Panc1 (cell line): Measurements from ENCODE around the gene ATXN1. TPM values are rescaled to one million over a fixed set of nuclear protein-coding genes. Genes with fewer than 3 reads are reported as not detected.

ENCODE experiments used
- ATAC-seq: fragments of 200-7000 bp; cut with Tn5 transposase; 2 replicates; pipeline ENCODE4 v1.9.1; 2020; ENCODE audit warnings: mild to moderate bottlenecking, moderate library complexity
- BruUV-seq: library from RNA; stranded (reverse); fragments of 400-500 nt; replicated peaks from 2 replicates; lab custom pipeline; 2021; lab: Mats Ljungman, UMichigan
- CTCF ChIA-PET: fragments of 300-600 bp; sonication (Branson Sonifier 250); formaldehyde crosslinking; loops from one replicate; lab custom pipeline; 2022; ENCODE audit warnings: antibody characterized with exemption; lab: Charles Lee
- POLR2A ChIA-PET: fragments of 300-600 bp; sonication (Branson Sonifier 250); formaldehyde crosslinking; loops from one replicate; lab custom pipeline; 2022; ENCODE audit warnings: antibody characterized with exemption; lab: Charles Lee
- DNase-seq: peaks from one replicate; pipeline ENCODE4 v3.0.0-alpha.2; 2010; ENCODE audit warnings: low read depth, low spot score
- H3K27ac ChIP-seq: 2 replicates; pipeline ENCODE4 v1.5.1; 2011; ENCODE audit warnings: mild to moderate bottlenecking, low read length, inconsistent platforms
- H3K27me3 ChIP-seq: fragments of 200-500 bp; sonication (Bioruptor generic); 2 replicates; pipeline ENCODE4 v1.6.0; 2014; ENCODE audit warnings: low read length, inconsistent platforms; ENCODE audit not compliant: control insufficient read depth, insufficient read depth
- H3K36me3 ChIP-seq: fragments of 200-500 bp; sonication (Bioruptor generic); 2 replicates; pipeline ENCODE4 v1.5.1; 2014; ENCODE audit warnings: inconsistent platforms, mild to moderate bottlenecking, low read length, moderate library complexity; ENCODE audit not compliant: control insufficient read depth, insufficient read depth
- H3K4me1 ChIP-seq: 2 replicates; pipeline ENCODE4 v1.5.1; 2011; ENCODE audit warnings: inconsistent platforms, mild to moderate bottlenecking, low read length, moderate library complexity; ENCODE audit not compliant: control insufficient read depth, insufficient read depth
- H3K4me3 ChIP-seq, 2 experiments: 2 replicates each; pipeline ENCODE4 v1.5.1; 2011 to 2012; ENCODE audit warnings: low read depth in 2 of 2, low read length in 2 of 2, mild to moderate bottlenecking in 2 of 2, inconsistent platforms in 1 of 2, moderate library complexity in 1 of 2
- H3K9me3 ChIP-seq: fragments of 200-500 bp; sonication (Bioruptor generic); 2 replicates; pipeline ENCODE4 v1.5.1; 2014; ENCODE audit warnings: low read depth, mild to moderate bottlenecking, inconsistent platforms, low read length, moderate library complexity; ENCODE audit not compliant: control insufficient read depth, insufficient read depth
- POLR2AphosphoS5 ChIP-seq: IDR thresholded peaks from 2 replicates; pipeline ENCODE4 v1.6.1; 2012; ENCODE audit warnings: mild to moderate bottlenecking, low read depth, low read length, moderate library complexity
- SIN3A ChIP-seq: IDR thresholded peaks from 2 replicates; pipeline ENCODE4 v1.6.1; 2012; ENCODE audit warnings: low read depth, mild to moderate bottlenecking, low read length, moderate library complexity, borderline replicate concordance; ENCODE audit not compliant: insufficient read depth
- TCF7L2 ChIP-seq: IDR thresholded peaks from 2 replicates; pipeline ENCODE4 v1.6.1; 2011; ENCODE audit warnings: mild to moderate bottlenecking, low read depth, low read length, inconsistent platforms
- in situ Hi-C: cut with HindIII; loops from 2 replicates; pipeline ENCODE4 v1.10.0; 2016; ENCODE audit warnings: low sequenced_read_pairs, low pct_unique_long_range_greater_than_20kb
- intact Hi-C: fragments of 100-400 bp; cut with micrococcal nuclease; formaldehyde crosslinking; loops from one replicate; pipeline ENCODE4 v1.10.0; 2022; ENCODE audit not compliant: unreplicated experiment
- total RNA-seq: library from RNA; stranded (reverse); gene quantifications from one replicate; pipeline ENCODE4 v1.2.1, GENCODE V29; 2021; ENCODE audit not compliant: unreplicated experiment
- TF ChIP-seq, protein P1 (sequence below), 2 experiments: IDR thresholded peaks; 2 replicates each; pipeline ENCODE4 v1.6.1; 2011 to 2012; ENCODE audit warnings: low read depth in 2 of 2, control low read depth in 1 of 2, low read length in 1 of 2, mild to moderate bottlenecking in 1 of 2, moderate library complexity in 1 of 2; ENCODE audit not compliant: insufficient read depth in 1 of 2
- TF ChIP-seq, protein P2 (sequence below): fragments of 450-650 bp; IDR thresholded peaks from 2 replicates; pipeline ENCODE4 v1.5.1; 2017; ENCODE audit warnings: mild to moderate bottlenecking

ATXN1 gene
- total RNA-seq, 1 experiment from 2014 or later, result 67.1 TPM

DNA sequence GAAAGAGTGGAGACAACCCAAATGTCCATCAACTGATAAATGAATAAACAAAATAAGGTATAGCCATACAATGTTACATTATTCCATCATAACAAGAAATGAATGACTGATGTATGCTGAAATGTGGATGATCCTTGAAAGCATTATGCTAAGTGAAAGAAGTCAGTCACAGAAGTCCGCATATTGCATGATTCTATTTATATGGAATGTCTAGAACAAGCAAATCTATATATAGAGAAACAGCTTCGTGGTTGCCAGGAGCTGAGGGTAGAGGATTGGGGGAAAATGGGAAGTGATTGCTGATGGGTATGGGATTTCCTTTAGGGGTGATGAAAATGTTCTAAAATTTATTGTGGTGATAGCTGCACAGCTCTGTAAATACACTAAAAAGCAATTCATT lies 196.8 kb downstream of the ATXN1 start:
- BruUV-seq, result no TSS peak
- TF ChIP-seq POLR2AphosphoS5, result no peak
- TF ChIP-seq, protein P1, sequence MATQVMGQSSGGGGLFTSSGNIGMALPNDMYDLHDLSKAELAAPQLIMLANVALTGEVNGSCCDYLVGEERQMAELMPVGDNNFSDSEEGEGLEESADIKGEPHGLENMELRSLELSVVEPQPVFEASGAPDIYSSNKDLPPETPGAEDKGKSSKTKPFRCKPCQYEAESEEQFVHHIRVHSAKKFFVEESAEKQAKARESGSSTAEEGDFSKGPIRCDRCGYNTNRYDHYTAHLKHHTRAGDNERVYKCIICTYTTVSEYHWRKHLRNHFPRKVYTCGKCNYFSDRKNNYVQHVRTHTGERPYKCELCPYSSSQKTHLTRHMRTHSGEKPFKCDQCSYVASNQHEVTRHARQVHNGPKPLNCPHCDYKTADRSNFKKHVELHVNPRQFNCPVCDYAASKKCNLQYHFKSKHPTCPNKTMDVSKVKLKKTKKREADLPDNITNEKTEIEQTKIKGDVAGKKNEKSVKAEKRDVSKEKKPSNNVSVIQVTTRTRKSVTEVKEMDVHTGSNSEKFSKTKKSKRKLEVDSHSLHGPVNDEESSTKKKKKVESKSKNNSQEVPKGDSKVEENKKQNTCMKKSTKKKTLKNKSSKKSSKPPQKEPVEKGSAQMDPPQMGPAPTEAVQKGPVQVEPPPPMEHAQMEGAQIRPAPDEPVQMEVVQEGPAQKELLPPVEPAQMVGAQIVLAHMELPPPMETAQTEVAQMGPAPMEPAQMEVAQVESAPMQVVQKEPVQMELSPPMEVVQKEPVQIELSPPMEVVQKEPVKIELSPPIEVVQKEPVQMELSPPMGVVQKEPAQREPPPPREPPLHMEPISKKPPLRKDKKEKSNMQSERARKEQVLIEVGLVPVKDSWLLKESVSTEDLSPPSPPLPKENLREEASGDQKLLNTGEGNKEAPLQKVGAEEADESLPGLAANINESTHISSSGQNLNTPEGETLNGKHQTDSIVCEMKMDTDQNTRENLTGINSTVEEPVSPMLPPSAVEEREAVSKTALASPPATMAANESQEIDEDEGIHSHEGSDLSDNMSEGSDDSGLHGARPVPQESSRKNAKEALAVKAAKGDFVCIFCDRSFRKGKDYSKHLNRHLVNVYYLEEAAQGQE (IDR thresholded peaks at IDR 0.05; ENCODE audit: insufficient read depth in 1 of 2, low read depth in 2 of 2, low read length in 1 of 2), result no peak
- no peak overlapping the region for H3K4me3 ChIP-seq
- no peaks in the 10 kb centered on the region for H3K36me3 ChIP-seq
- ATAC-seq, result no peak
- no peaks in the 10 kb centered on the region for H3K9me3 ChIP-seq
- no peak for DNase-seq
- in situ Hi-C loops (no loop called here), intact Hi-C loops (no loop called here)
- H3K4me1 ChIP-seq, result peaks cover 14% of the 10 kb centered on the region; the same call in 1 of the 2 replicates
- ChIA-PET POLR2A (no interaction called here), CTCF (no interaction called here)
- no peaks in the 10 kb centered on the region for H3K27me3 ChIP-seq
- H3K27ac ChIP-seq, result no peak overlapping the region

DNA sequence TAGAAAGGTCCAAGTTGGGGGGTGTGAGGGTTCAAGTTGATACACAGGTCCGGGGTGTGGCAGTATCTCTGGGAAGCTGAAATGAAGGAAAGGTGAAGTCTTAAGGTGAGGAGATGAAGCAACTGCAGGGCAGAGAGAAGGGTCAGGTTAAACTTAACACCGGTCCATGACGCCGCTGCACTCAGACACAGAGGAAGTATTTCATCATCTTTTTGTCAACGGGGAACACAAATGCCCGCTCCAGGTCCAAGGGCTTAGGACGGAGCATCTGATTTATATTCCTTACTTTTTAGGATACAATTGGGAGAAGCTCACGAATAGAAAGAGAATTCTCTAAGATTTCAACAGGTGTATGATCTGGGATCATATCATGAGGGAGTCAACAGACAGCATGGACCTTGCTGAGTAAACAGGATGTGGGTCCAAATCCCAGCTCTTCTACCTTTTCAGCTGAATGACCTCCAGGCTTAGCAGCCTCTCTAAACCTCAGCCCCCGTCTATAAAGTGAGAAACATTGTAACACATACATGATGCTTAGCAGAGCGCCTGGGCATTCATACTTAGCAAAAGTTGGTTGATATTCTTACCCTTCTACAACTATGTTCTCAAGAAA lies 197.5 kb downstream of the ATXN1 start:
- Histone ChIP-seq H3K4me1 (peaks cover 14% of the 10 kb centered on the region; the same call in 1 of the 2 replicates), H3K27ac (no peak overlapping the region), H3K27me3 (no peaks in the 10 kb centered on the region), H3K36me3 (no peaks in the 10 kb centered on the region), H3K4me3 (no peak overlapping the region), H3K9me3 (no peaks in the 10 kb centered on the region)
- BruUV-seq, result no TSS peak
- TF ChIP-seq POLR2AphosphoS5, result no peak
- TF ChIP-seq, protein P1 (IDR thresholded peaks at IDR 0.05; ENCODE audit: insufficient read depth in 1 of 2, low read depth in 2 of 2, low read length in 1 of 2), result no peak
- TF ChIP-seq, protein P2, sequence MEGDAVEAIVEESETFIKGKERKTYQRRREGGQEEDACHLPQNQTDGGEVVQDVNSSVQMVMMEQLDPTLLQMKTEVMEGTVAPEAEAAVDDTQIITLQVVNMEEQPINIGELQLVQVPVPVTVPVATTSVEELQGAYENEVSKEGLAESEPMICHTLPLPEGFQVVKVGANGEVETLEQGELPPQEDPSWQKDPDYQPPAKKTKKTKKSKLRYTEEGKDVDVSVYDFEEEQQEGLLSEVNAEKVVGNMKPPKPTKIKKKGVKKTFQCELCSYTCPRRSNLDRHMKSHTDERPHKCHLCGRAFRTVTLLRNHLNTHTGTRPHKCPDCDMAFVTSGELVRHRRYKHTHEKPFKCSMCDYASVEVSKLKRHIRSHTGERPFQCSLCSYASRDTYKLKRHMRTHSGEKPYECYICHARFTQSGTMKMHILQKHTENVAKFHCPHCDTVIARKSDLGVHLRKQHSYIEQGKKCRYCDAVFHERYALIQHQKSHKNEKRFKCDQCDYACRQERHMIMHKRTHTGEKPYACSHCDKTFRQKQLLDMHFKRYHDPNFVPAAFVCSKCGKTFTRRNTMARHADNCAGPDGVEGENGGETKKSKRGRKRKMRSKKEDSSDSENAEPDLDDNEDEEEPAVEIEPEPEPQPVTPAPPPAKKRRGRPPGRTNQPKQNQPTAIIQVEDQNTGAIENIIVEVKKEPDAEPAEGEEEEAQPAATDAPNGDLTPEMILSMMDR, result no peak
- no peak for TF ChIP-seq TCF7L2
- no peak for TF ChIP-seq SIN3A
- ATAC-seq (no peak), DNase-seq (no peak)
- POLR2A ChIA-PET, result no interaction called here
- CTCF ChIA-PET, result no interaction called here
- intact Hi-C loops (no loop called here), in situ Hi-C loops (no loop called here)
